A673 (cell line): ENCODE results near the gene DOCK10.

Experiments
- EZH2 ChIP-seq: fragments of 200-600 bp; sonication (generic); IDR thresholded peaks from 2 replicates; pipeline ENCODE4 v1.6.1; 2017; ENCODE audit warnings: borderline replicate concordance, low read depth, mild to moderate bottlenecking, mixed read lengths, antibody characterized with exemption, low read length; ENCODE audit not compliant: poor library complexity, severe bottlenecking
- TF ChIP-seq, protein P1 (sequence below): fragments of 300-800, 200-600 bp; sonication (generic); conservative IDR thresholded peaks from 2 replicates; pipeline ENCODE4 v1.5.1; 2017; ENCODE audit warnings: low read depth, mild to moderate bottlenecking, antibody characterized with exemption, low read length, moderate library complexity, mixed read lengths

DNA sequence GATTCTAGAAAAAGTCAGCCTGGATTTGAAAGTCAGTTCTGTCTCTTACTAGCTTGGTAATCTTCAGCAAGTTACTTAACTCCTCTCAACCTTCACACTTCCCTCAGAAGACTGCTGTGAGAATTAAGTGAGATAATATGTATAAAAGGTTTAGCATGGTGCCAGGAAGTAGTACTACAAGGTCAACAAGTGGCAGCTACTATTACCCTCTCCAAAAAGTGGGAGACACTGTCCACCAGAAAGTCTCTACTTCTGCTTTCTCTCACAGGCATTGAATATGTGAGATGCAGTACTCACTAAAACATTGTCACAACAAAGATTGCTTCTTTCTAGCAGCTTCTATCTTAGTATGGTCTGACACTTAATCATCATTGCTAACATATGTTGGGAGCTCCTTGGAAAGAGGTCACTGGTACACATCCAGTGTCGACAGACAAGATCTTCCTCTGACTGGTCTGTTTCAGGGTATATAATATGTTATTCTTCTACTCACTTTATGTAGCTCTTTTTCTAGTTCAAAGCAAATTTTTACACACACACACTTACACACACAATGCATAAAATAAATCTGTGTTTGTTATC lies 47.9 kb downstream of the DOCK10 start:
- TF ChIP-seq, protein P1, sequence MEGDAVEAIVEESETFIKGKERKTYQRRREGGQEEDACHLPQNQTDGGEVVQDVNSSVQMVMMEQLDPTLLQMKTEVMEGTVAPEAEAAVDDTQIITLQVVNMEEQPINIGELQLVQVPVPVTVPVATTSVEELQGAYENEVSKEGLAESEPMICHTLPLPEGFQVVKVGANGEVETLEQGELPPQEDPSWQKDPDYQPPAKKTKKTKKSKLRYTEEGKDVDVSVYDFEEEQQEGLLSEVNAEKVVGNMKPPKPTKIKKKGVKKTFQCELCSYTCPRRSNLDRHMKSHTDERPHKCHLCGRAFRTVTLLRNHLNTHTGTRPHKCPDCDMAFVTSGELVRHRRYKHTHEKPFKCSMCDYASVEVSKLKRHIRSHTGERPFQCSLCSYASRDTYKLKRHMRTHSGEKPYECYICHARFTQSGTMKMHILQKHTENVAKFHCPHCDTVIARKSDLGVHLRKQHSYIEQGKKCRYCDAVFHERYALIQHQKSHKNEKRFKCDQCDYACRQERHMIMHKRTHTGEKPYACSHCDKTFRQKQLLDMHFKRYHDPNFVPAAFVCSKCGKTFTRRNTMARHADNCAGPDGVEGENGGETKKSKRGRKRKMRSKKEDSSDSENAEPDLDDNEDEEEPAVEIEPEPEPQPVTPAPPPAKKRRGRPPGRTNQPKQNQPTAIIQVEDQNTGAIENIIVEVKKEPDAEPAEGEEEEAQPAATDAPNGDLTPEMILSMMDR = no peak
- TF ChIP-seq EZH2 = no peak
